Right atrium auricular region (tissue), 2 donors: ENCODE data around the gene SIRPG. TPM values are rescaled to one million over a fixed set of nuclear protein-coding genes. Genes with fewer than 3 reads are reported as not detected.

Experiments used
- DNase-seq: peaks from one replicate; pipeline ENCODE4 v3.0.0-alpha.2; 2019; ENCODE audit warnings: low spot score
- H3K27ac ChIP-seq, 2 donors: fragments of 200-600 bp; sonication (generic); 1 replicate in 1 of 2; 2 replicates in 1 of 2; pipeline ENCODE4 v1.5.1; 2016 to 2019
- H3K27me3 ChIP-seq, 2 donors: fragments of 200-600 bp; sonication (generic); one replicate each; pipeline versions ENCODE4 v1.5.1 to v1.6.0; 2017 to 2019
- H3K36me3 ChIP-seq: fragments of 200-600 bp; sonication (generic); one replicate; pipeline ENCODE4 v1.5.1; 2016
- H3K4me1 ChIP-seq, 2 donors: fragments of 200-600 bp; sonication (generic); one replicate each; pipeline versions ENCODE4 v1.5.1 to v1.6.0; 2017 to 2019
- H3K4me3 ChIP-seq, 2 donors: fragments of 200-600 bp; sonication (generic); 1 replicate in 1 of 2; 2 replicates in 1 of 2; pipeline ENCODE4 v1.5.1; 2017 to 2019; ENCODE audit warnings: mild to moderate bottlenecking in 1 of 2, moderate library complexity in 1 of 2
- H3K9me3 ChIP-seq, 2 donors: fragments of 200-600 bp; sonication (generic); one replicate each; pipeline ENCODE4 v1.5.1; 2019
- total RNA-seq, 2 donors: library from RNA; depleted of rRNA; stranded (reverse); fragments of >200 nt; gene quantifications; one replicate each; pipeline ENCODE4 v1.1.0, GENCODE V29; 2016
- TF ChIP-seq, protein P1 (sequence below), 2 donors: fragments of 200-600 bp; sonication (generic); IDR thresholded peaks; one replicate each; pipeline ENCODE4 v1.5.1; 2019; ENCODE audit warnings: antibody characterized with exemption in 2 of 2

The SIRPG gene
- total RNA-seq, 2 donors from 2014 or later, result not detected

- TF ChIP-seq, protein P1, sequence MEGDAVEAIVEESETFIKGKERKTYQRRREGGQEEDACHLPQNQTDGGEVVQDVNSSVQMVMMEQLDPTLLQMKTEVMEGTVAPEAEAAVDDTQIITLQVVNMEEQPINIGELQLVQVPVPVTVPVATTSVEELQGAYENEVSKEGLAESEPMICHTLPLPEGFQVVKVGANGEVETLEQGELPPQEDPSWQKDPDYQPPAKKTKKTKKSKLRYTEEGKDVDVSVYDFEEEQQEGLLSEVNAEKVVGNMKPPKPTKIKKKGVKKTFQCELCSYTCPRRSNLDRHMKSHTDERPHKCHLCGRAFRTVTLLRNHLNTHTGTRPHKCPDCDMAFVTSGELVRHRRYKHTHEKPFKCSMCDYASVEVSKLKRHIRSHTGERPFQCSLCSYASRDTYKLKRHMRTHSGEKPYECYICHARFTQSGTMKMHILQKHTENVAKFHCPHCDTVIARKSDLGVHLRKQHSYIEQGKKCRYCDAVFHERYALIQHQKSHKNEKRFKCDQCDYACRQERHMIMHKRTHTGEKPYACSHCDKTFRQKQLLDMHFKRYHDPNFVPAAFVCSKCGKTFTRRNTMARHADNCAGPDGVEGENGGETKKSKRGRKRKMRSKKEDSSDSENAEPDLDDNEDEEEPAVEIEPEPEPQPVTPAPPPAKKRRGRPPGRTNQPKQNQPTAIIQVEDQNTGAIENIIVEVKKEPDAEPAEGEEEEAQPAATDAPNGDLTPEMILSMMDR (IDR thresholded peaks at IDR 0.05), result no peak
- no peak for DNase-seq
- no peaks in the 10 kb centered on the region for H3K9me3 ChIP-seq
- no peaks in the 10 kb centered on the region for H3K36me3 ChIP-seq
- no peaks in the 10 kb centered on the region for H3K4me1 ChIP-seq
- no peak overlapping the region for H3K27ac ChIP-seq
- no peak overlapping the region for H3K4me3 ChIP-seq
- no peaks in the 10 kb centered on the region for H3K27me3 ChIP-seq
Observed at GRCh38 chr20:1633535-1633934, 24.0 kb downstream of the SIRPG start.

DNA sequence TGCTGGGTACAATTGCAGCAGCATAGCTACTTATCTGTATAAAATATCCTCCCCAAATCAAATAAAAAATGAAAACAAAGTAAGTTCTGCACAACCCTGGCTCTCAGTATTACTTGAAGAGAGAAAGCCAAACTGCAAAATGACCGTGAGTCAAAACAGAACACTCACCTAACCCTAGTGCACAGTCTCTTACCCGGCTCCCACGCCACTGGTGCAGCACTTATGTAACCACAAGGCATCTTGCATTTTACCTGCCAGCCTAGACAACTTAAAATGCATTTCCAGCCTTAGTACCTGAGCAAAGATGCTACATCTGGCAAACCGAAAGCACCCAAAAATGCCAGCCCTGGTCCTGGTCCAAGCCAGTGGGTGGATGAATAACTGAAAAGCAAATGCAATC, 25.4 kb downstream of the SIRPG start:
- Histone ChIP-seq H3K36me3 (no peaks in the 10 kb centered on the region), H3K9me3 (no peaks in the 10 kb centered on the region), H3K27ac (no peak overlapping the region), H3K4me3 (no peak overlapping the region), H3K4me1 (no peaks in the 10 kb centered on the region), H3K27me3 (no peaks in the 10 kb centered on the region)
- TF ChIP-seq, protein P1 (IDR thresholded peaks at IDR 0.05), result no peak
- no peak for DNase-seq

- H3K27ac ChIP-seq, result no peak overlapping the region
- DNase-seq, result no peak
Observed at GRCh38 chr20:1631309-1632151, 26.0 kb downstream of the SIRPG start.

GRCh38 chr20:1630186-1630585, 27.4 kb downstream of the SIRPG start:
- H3K36me3 ChIP-seq, result no peaks in the 10 kb centered on the region
- H3K27ac ChIP-seq, result no peak overlapping the region
- no peaks in the 10 kb centered on the region for H3K4me1 ChIP-seq
- no peaks in the 10 kb centered on the region for H3K27me3 ChIP-seq
- no peak for DNase-seq
- H3K4me3 ChIP-seq, result no peak overlapping the region
- H3K9me3 ChIP-seq, result no peaks in the 10 kb centered on the region
- TF ChIP-seq, protein P1 (IDR thresholded peaks at IDR 0.05), result no peak

More at GRCh38 chr20:1631309-1632151, 26.0 kb downstream of the SIRPG start:
- no peak overlapping the region for H3K4me3 ChIP-seq
- H3K27me3 ChIP-seq, result no peaks in the 10 kb centered on the region
- H3K4me1 ChIP-seq, result no peaks in the 10 kb centered on the region
- no peaks in the 10 kb centered on the region for H3K9me3 ChIP-seq
- TF ChIP-seq, protein P1 (IDR thresholded peaks at IDR 0.05), result no peak
- H3K36me3 ChIP-seq, result no peaks in the 10 kb centered on the region

DNA sequence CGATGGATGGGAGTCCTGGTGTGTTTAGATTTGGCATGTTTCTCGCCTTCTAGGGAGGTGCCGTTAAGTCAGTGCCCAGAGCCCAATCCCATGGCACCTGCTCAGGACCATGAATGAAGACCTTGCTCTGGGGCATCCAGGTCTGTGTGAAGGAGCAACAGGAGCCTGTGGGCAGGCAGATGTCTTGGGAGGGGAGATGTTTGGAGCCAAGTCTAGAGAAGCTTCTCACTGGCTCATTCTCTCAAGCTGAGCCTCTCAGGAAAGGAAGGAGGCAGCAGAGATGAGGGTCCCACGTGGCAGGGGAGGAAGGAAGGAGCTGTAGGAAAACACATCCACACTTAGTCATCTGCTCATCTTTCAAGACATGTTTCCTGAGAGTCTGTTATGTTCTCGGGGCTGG, 28.3 kb downstream of the SIRPG start:
- Histone ChIP-seq H3K27ac (no peak overlapping the region), H3K36me3 (no peaks in the 10 kb centered on the region), H3K27me3 (no peaks in the 10 kb centered on the region), H3K4me1 (no peaks in the 10 kb centered on the region), H3K9me3 (no peaks in the 10 kb centered on the region), H3K4me3 (no peak overlapping the region)
- DNase-seq, result no peak
- TF ChIP-seq, protein P1 (IDR thresholded peaks at IDR 0.05), result no peak
